ENCODE data around the gene VWC2L. TPM values are rescaled to one million over a fixed set of nuclear protein-coding genes. Genes with fewer than 3 reads are reported as not detected.

VWC2L gene
- total RNA-seq, 2 donors from 2014 or later: not detected

- H3K4me1 Mint-ChIP-seq: no peaks in the 10 kb centered on the region
- peaks cover 10% of the 10 kb centered on the region for H3K27me3 Mint-ChIP-seq
- no peaks in the 10 kb centered on the region for H3K36me3 Mint-ChIP-seq (ENCODE audit: low read depth)
- H3K9me3 Mint-ChIP-seq: no peaks in the 10 kb centered on the region
- H3K4me3 Mint-ChIP-seq: no peak overlapping the region
- ATAC-seq (replicated peaks): no peak
- H3K27ac Mint-ChIP-seq: no peak overlapping the region
Observed at GRCh38 chr2:214574084-214574781, 163.4 kb downstream of the VWC2L start.

GRCh38 chr2:214575030-214575429 is 164.2 kb downstream of the VWC2L start:
- ATAC-seq (replicated peaks): no peak
- H3K36me3 Mint-ChIP-seq (ENCODE audit: low read depth): no peaks in the 10 kb centered on the region
- no peaks in the 10 kb centered on the region for H3K4me1 Mint-ChIP-seq
- H3K27ac Mint-ChIP-seq: no peak overlapping the region
- no peak overlapping the region for H3K4me3 Mint-ChIP-seq
- no peaks in the 10 kb centered on the region for H3K9me3 Mint-ChIP-seq
- peaks cover 5% of the 10 kb centered on the region for H3K27me3 Mint-ChIP-seq

DNA sequence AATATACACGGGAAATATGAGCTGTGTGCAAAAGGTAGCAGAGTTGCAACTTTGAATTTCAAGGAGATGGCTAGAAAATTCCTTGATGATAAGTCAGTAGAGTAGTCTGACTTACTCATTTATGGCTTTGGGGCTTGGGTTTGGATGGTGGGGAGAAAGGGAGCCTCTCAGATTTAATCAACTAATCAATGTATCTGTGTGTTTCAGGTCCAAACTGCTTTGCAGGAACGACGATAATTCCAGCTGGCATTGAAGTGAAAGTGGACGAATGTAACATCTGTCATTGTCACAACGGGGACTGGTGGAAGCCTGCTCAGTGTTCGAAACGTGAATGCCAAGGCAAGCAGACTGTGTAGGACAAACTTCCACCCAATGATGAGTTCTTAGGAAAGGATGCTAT is 164.6 kb downstream of the VWC2L start:
- Mint-ChIP-seq H3K4me3 (no peak overlapping the region), H3K27me3 (peaks cover 5% of the 10 kb centered on the region), H3K4me1 (no peaks in the 10 kb centered on the region), H3K27ac (no peak overlapping the region), H3K9me3 (no peaks in the 10 kb centered on the region), H3K36me3 (ENCODE audit: low read depth) (no peaks in the 10 kb centered on the region)
- ATAC-seq (replicated peaks): no peak

GRCh38 chr2:214577769-214578168 is 166.9 kb downstream of the VWC2L start:
- no peak for ATAC-seq (replicated peaks)
- Mint-ChIP-seq H3K4me1 (no peaks in the 10 kb centered on the region), H3K9me3 (no peaks in the 10 kb centered on the region), H3K4me3 (no peak overlapping the region), H3K36me3 (ENCODE audit: low read depth) (no peaks in the 10 kb centered on the region), H3K27ac (no peak overlapping the region), H3K27me3 (peaks cover 10% of the 10 kb centered on the region)

DNA sequence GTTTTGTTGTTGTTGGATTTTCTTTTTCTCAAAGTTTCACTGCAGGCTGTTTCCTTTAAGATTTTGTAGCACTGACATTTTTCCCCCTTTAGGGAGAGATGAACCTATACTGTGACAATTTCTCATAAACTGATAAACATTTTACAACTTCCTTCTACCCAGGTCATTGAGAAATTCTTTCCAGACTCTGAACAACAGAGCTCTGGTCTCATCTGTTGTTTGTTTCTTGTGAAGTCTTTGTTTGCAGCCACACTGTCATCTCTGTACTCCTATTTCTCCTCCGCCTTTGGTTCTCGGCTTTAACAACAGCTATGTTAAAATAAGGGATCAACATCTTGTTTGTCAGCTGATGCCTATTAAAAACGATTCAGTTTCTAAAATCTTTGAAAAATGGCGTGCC is 167.6 kb downstream of the VWC2L start:
- no peaks in the 10 kb centered on the region for H3K36me3 Mint-ChIP-seq (ENCODE audit: low read depth)
- no peaks in the 10 kb centered on the region for H3K9me3 Mint-ChIP-seq
- H3K27me3 Mint-ChIP-seq: peaks cover 10% of the 10 kb centered on the region
- H3K4me3 Mint-ChIP-seq: no peak overlapping the region
- no peaks in the 10 kb centered on the region for H3K4me1 Mint-ChIP-seq
- no peak for ATAC-seq (replicated peaks)
- no peak overlapping the region for H3K27ac Mint-ChIP-seq

DNA sequence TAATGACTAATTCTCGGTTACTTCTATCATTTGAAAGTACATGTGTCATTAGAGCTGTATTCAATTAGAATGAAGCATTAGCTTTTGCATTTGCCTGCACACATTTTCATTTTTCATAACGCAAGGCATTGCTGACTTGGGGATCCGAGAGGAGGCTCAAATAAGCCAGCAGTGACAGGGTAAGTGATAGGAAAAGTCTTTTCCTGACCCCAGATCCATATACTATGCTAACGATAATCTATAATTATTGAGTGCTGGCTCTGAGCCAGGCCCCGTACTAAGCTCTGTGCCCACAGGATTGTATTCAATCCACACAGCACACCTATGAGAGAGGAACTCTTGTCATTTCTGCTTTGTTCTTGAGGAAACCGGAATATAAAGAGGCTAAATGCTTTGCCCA is 168.2 kb downstream of the VWC2L start:
- Mint-ChIP-seq H3K27me3 (peaks cover 11% of the 10 kb centered on the region), H3K36me3 (ENCODE audit: low read depth) (no peaks in the 10 kb centered on the region), H3K4me3 (no peak overlapping the region), H3K9me3 (no peaks in the 10 kb centered on the region), H3K27ac (no peak overlapping the region), H3K4me1 (no peaks in the 10 kb centered on the region)
- ATAC-seq (replicated peaks): no peak

- no peaks in the 10 kb centered on the region for H3K4me1 Mint-ChIP-seq
- H3K9me3 Mint-ChIP-seq: no peaks in the 10 kb centered on the region
- peaks cover 8% of the 10 kb centered on the region for H3K27me3 Mint-ChIP-seq
- no peaks in the 10 kb centered on the region for H3K36me3 Mint-ChIP-seq (ENCODE audit: low read depth)
- H3K4me3 Mint-ChIP-seq: no peak overlapping the region
- no peak for ATAC-seq (replicated peaks)
- no peak overlapping the region for H3K27ac Mint-ChIP-seq
Observed at GRCh38 chr2:214587442-214587841, 176.6 kb downstream of the VWC2L start.

GRCh38 chr2:214591366-214591765 is 180.5 kb downstream of the VWC2L start:
- H3K27ac Mint-ChIP-seq: no peak overlapping the region
- no peaks in the 10 kb centered on the region for H3K9me3 Mint-ChIP-seq
- no peak overlapping the region for H3K4me3 Mint-ChIP-seq
- no peaks in the 10 kb centered on the region for H3K4me1 Mint-ChIP-seq
- no peak for ATAC-seq (replicated peaks)
- peaks cover 4% of the 10 kb centered on the region for H3K27me3 Mint-ChIP-seq
- no peaks in the 10 kb centered on the region for H3K36me3 Mint-ChIP-seq (ENCODE audit: low read depth)

DNA sequence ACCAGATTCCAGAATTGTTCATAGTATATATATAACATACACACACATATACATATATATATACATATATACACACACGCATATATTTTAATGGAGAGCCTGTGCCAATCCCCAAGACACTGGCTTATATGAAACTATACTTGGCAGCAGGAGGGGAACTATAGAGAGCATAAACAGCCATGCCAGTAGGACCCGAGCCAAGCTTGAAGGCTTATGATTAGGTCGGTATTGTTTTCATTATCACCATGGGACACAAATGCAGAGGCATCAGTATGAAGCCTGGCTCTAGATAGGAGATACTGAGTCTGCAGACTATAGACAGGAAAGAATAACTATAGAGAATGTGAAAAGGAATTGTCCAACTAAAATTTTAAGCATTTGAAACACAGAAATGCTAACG is 181.2 kb downstream of the VWC2L start:
- H3K4me3 Mint-ChIP-seq: no peak overlapping the region
- no peaks in the 10 kb centered on the region for H3K9me3 Mint-ChIP-seq
- H3K4me1 Mint-ChIP-seq: no peaks in the 10 kb centered on the region
- H3K27me3 Mint-ChIP-seq: peaks cover 4% of the 10 kb centered on the region
- H3K27ac Mint-ChIP-seq: no peak overlapping the region
- ATAC-seq (replicated peaks): no peak
- H3K36me3 Mint-ChIP-seq (ENCODE audit: low read depth): no peaks in the 10 kb centered on the region

GRCh38 chr2:214593727-214594126 is 182.9 kb downstream of the VWC2L start:
- ATAC-seq (replicated peaks): no peak
- Mint-ChIP-seq H3K4me3 (no peak overlapping the region), H3K27ac (no peak overlapping the region), H3K4me1 (no peaks in the 10 kb centered on the region), H3K27me3 (no peaks in the 10 kb centered on the region), H3K36me3 (ENCODE audit: low read depth) (no peaks in the 10 kb centered on the region), H3K9me3 (no peaks in the 10 kb centered on the region)

GRCh38 chr2:214601852-214602633 is 191.2 kb downstream of the VWC2L start:
- no peaks in the 10 kb centered on the region for H3K27me3 Mint-ChIP-seq
- H3K9me3 Mint-ChIP-seq: no peaks in the 10 kb centered on the region
- H3K27ac Mint-ChIP-seq: no peak overlapping the region
- no peaks in the 10 kb centered on the region for H3K4me1 Mint-ChIP-seq
- H3K4me3 Mint-ChIP-seq: no peak overlapping the region
- no peaks in the 10 kb centered on the region for H3K36me3 Mint-ChIP-seq (ENCODE audit: low read depth)
- ATAC-seq (replicated peaks): no peak

DNA sequence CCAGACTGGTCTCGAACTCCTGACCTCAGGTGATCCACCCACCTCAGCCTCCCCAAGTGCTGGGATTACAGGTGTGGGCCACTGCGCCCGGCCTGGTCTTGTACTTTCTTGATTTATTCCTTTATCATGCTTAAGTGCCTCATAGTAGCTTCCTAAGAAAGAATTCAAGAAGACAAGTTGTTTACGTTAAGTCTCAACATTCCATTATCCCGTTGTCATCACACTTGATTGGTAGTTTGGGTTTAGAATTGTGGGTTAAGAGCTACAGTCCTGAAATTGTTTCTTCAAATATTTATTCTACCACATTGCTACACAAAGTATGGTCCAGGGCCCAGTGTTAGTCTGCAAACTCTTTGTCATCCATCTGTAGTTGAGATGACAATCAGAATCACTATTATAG is 194.0 kb downstream of the VWC2L start:
- ATAC-seq (replicated peaks): no peak
- H3K27ac Mint-ChIP-seq: no peak overlapping the region
- no peaks in the 10 kb centered on the region for H3K9me3 Mint-ChIP-seq

DNA sequence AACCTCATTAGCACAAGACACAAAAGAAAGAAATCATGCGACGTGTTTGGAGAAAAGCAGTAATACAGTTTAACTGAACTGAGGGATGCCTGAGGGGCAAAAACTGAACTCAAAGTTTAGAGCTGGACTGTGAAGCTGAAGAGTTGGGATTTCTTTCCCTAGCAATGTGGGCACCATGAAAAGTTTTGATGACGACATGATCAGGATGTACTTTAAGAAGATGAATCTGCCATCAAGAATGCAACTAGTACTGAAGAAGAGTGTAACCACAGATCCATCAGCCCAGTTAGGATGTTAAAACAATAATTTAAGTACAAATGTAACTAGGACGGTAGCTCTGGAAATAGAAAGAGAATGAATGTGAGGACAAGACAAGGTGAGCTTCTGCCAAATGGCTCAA is 196.2 kb downstream of the VWC2L start:
- Mint-ChIP-seq H3K27ac (no peak overlapping the region), H3K4me3 (no peak overlapping the region), H3K27me3 (peaks cover 7% of the 10 kb centered on the region), H3K36me3 (ENCODE audit: low read depth) (no peaks in the 10 kb centered on the region), H3K4me1 (no peaks in the 10 kb centered on the region), H3K9me3 (no peaks in the 10 kb centered on the region)
- no peak for ATAC-seq (replicated peaks)

More for the DNA sequence above, 194.0 kb downstream of the VWC2L start:
- no peaks in the 10 kb centered on the region for H3K4me1 Mint-ChIP-seq
- H3K27me3 Mint-ChIP-seq: peaks cover 3% of the 10 kb centered on the region
- no peak overlapping the region for H3K4me3 Mint-ChIP-seq
- H3K36me3 Mint-ChIP-seq (ENCODE audit: low read depth): no peaks in the 10 kb centered on the region

DNA sequence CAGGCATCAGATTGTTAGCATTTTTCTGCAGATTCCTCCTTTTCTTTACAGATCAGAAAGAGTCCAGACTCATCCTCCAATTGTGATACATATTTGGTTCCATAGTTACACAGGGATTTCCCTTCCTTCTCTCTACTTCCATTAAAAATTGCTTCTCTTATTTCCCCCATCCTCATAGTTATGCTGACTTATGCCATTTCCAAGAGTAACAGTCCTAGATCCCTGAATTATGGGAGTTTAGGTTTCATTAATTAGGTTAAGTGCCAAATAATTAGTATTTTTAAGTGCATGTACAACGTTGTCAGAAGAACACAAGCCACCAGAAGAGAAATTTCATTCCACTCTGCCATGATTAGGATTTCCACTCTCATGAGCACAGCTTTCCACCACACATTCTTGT is 200.2 kb downstream of the VWC2L start:
- Mint-ChIP-seq H3K9me3 (no peaks in the 10 kb centered on the region), H3K27ac (no peak overlapping the region), H3K27me3 (peaks cover 11% of the 10 kb centered on the region), H3K4me3 (no peak overlapping the region), H3K4me1 (no peaks in the 10 kb centered on the region), H3K36me3 (ENCODE audit: low read depth) (no peaks in the 10 kb centered on the region)
- ATAC-seq (replicated peaks): no peak

DNA sequence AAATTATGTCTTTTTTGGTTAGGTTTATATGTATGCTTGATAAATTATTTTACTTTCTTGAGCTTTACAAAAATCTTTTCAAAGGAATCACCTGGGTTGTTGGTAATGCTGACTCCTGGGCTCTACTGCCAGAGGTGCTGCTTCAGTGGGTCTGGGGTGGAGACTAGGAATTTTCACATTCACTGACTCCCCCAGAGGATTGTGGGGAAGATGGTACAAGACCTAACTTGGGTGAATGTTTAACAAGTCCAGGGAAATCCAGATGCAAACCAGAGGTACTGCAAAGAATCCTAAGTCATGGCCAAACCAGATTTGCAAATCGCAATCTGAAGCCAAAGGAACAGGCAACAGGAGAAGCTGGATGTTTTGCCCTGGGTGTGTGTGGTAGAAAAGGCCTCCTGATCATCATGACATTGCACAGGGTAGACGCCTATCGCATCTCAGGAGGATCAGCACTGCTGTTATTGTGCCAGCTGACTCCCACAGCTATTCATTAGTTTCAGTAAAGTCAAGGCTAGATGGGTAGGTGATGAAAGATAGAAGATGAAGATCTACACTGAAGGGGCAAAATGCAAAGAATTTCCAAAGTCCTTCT is 213.4 kb downstream of the VWC2L start:
- H3K27me3 Mint-ChIP-seq: peaks cover 6% of the 10 kb centered on the region
- peaks cover 3% of the 10 kb centered on the region for H3K9me3 Mint-ChIP-seq
- no peak for ATAC-seq (replicated peaks)
- H3K27ac Mint-ChIP-seq: no peak overlapping the region
- no peaks in the 10 kb centered on the region for H3K4me1 Mint-ChIP-seq
- no peak overlapping the region for H3K4me3 Mint-ChIP-seq
- no peaks in the 10 kb centered on the region for H3K36me3 Mint-ChIP-seq (ENCODE audit: low read depth)

Measured in activated T-helper 17 cell treated with anti-CD3 and anti-CD28 coated beads, Interleukin-2, amount 50 U/mL, for 72 hours (primary cell).